Naive thymus-derived CD4-positive, alpha-beta T cell (primary cell): ENCODE measurements around the gene RAD1. TPM values are rescaled to one million over a fixed set of nuclear protein-coding genes. Genes with fewer than 3 reads are reported as not detected.

Source experiments
- ATAC-seq: fragments of 150-1000 bp; cut with Tn5 transposase; 2 replicates; pipeline ENCODE4 v1.10.0; 2021; ENCODE audit warnings: mild to moderate bottlenecking, moderate library complexity
- CTCF ChIA-PET: fragments of 350-600 bp; sonication (Branson Sonifier 250); formaldehyde crosslinking; loops from one replicate; lab custom pipeline; 2021; ENCODE audit warnings: antibody characterized with exemption; lab: Charles Lee
- POLR2A ChIA-PET: fragments of 350-600 bp; sonication (Branson Sonifier 250); formaldehyde crosslinking; loops from one replicate; lab custom pipeline; 2021; ENCODE audit warnings: antibody characterized with exemption, inconsistent platforms; lab: Charles Lee
- DNase-seq, 9 donors: peaks; one replicate each; pipeline versions ENCODE4 v3.0.0 to v3.0.0-alpha.2; 2020 to 2022; ENCODE audit warnings: mixed read lengths in 1 of 9
- H3K27ac ChIP-seq: one replicate; pipeline ENCODE4 v1.7.0; 2013; ENCODE audit warnings: mild to moderate bottlenecking, low read depth, low read length, moderate library complexity
- H3K27me3 ChIP-seq, 2 donors: one replicate each; pipeline ENCODE4 v1.7.0; 2013; ENCODE audit warnings: low read length in 2 of 2, mild to moderate bottlenecking in 2 of 2, moderate library complexity in 2 of 2; ENCODE audit not compliant: control insufficient read depth in 2 of 2, insufficient read depth in 2 of 2
- H3K36me3 ChIP-seq, 3 experiments: 1 replicate in 2 of 3; 2 replicates in 1 of 3; pipeline ENCODE4 v1.7.0; 2013; ENCODE audit warnings: low read length in 3 of 3, mild to moderate bottlenecking in 3 of 3, moderate library complexity in 1 of 3; ENCODE audit not compliant: insufficient read depth in 3 of 3, control insufficient read depth in 2 of 3
- H3K4me1 ChIP-seq, 2 donors: one replicate each; pipeline ENCODE4 v1.7.0; 2013; ENCODE audit warnings: low read length in 2 of 2, mild to moderate bottlenecking in 2 of 2, moderate library complexity in 1 of 2; ENCODE audit not compliant: control insufficient read depth in 2 of 2, insufficient read depth in 2 of 2
- H3K4me3 ChIP-seq: 2 replicates; pipeline ENCODE4 v1.7.0; 2013; ENCODE audit warnings: mild to moderate bottlenecking, low read length
- H3K9me3 ChIP-seq, 3 experiments: 1 replicate in 2 of 3; 2 replicates in 1 of 3; pipeline ENCODE4 v1.7.0; 2013; ENCODE audit warnings: low read length in 3 of 3; ENCODE audit not compliant: control insufficient read depth in 2 of 3
- H3K27ac Mint-ChIP-seq, 9 donors: one replicate each; pipeline ENCODE4 v1.8.0; 2020 to 2022; ENCODE audit warnings: mixed read lengths in 9 of 9, mild to moderate bottlenecking in 8 of 9, moderate library complexity in 5 of 9, inconsistent platforms in 2 of 9
- H3K27me3 Mint-ChIP-seq, 5 donors: one replicate each; pipeline ENCODE4 v1.8.0; 2021 to 2022; ENCODE audit warnings: mixed read lengths in 5 of 5, mild to moderate bottlenecking in 1 of 5
- H3K36me3 Mint-ChIP-seq, 5 donors: one replicate each; pipeline ENCODE4 v1.8.0; 2020 to 2022; ENCODE audit warnings: mixed read lengths in 5 of 5, mild to moderate bottlenecking in 3 of 5, inconsistent platforms in 1 of 5
- H3K4me1 Mint-ChIP-seq, 7 donors: one replicate each; pipeline ENCODE4 v1.8.0; 2020 to 2022; ENCODE audit warnings: mixed read lengths in 7 of 7, mild to moderate bottlenecking in 3 of 7, inconsistent platforms in 1 of 7
- H3K4me3 Mint-ChIP-seq, 10 donors: one replicate each; pipeline ENCODE4 v1.8.0; 2020 to 2022; ENCODE audit warnings: mild to moderate bottlenecking in 10 of 10, mixed read lengths in 10 of 10, moderate library complexity in 6 of 10, inconsistent platforms in 2 of 10
- H3K9me3 Mint-ChIP-seq, 11 donors: one replicate each; pipeline ENCODE4 v1.8.0; 2020 to 2022; ENCODE audit warnings: mixed read lengths in 11 of 11, mild to moderate bottlenecking in 4 of 11, inconsistent platforms in 1 of 11, moderate library complexity in 1 of 11
- intact Hi-C, 2 donors: fragments of 100-400 bp; cut with micrococcal nuclease; formaldehyde crosslinking; loops; one replicate each; pipeline ENCODE4 v1.15.1; 2023
- polyA plus RNA-seq, 2 donors: library from polyadenylated mRNA; unstranded; fragments of 300-500 nt; fragmentation: Illumina TruSeq; gene quantifications; one replicate each; pipeline ENCODE4 v1.2.3, GENCODE V29; 2021
- total RNA-seq, 6 experiments: library from RNA in 5 of 6; stranded (reverse) in 5 of 6; gene quantifications; 1 replicate in 5 of 6; 2 replicates in 1 of 6; pipeline ENCODE4 v1.2.3 and lab custom pipeline; 2021 to 2026

The RAD1 gene
- total and polyA plus RNA-seq, 7 experiments from 2014 or later = 18.9 to 29.6 (median 22.4) TPM

- no peak overlapping the region for H3K4me3 Mint-ChIP-seq
- POLR2A ChIA-PET = no interaction called here
- no peak for ATAC-seq
- Histone ChIP-seq H3K9me3 (no peaks in the 10 kb centered on the region), H3K27ac (no peak overlapping the region), H3K4me1 (no peaks in the 10 kb centered on the region), H3K4me3 (no peak overlapping the region), H3K27me3 (no peaks in the 10 kb centered on the region), H3K36me3 (no peaks in the 10 kb centered on the region)
- peaks cover 0 to 2% (median 0%) of the 10 kb centered on the region in 11 donors for H3K9me3 Mint-ChIP-seq
- H3K4me1 Mint-ChIP-seq = no peaks in the 10 kb centered on the region
- no peak overlapping the region for H3K27ac Mint-ChIP-seq
- no peak for DNase-seq
- intact Hi-C loops = no loop called here
- H3K36me3 Mint-ChIP-seq = peaks cover 0 to 9% (median 0%) of the 10 kb centered on the region in 5 donors
- H3K27me3 Mint-ChIP-seq = peaks cover 0 to 12% (median 4%) of the 10 kb centered on the region in 5 donors
- CTCF ChIA-PET = interaction anchor here (0.6 to 1.1 kb wide), 2 partner anchors 27 to 29 kb away, joined by 3 read pairs; no protein-coding TSS in a partner anchor
Measured at GRCh38 chr5:34868791-34869190, 46.5 kb downstream of the RAD1 start.

- Histone ChIP-seq H3K27me3 (no peaks in the 10 kb centered on the region), H3K4me1 (no peaks in the 10 kb centered on the region), H3K36me3 (no peaks in the 10 kb centered on the region), H3K27ac (no peak overlapping the region), H3K9me3 (no peaks in the 10 kb centered on the region), H3K4me3 (no peak overlapping the region)
- Mint-ChIP-seq H3K27ac (no peak overlapping the region), H3K9me3 (peaks cover 0 to 2% (median 0%) of the 10 kb centered on the region in 11 donors), H3K4me1 (no peaks in the 10 kb centered on the region), H3K36me3 (peaks cover 0 to 9% (median 0%) of the 10 kb centered on the region in 5 donors), H3K4me3 (no peak overlapping the region), H3K27me3 (peaks cover 0 to 10% (median 0%) of the 10 kb centered on the region in 5 donors)
- no peak for ATAC-seq
- POLR2A ChIA-PET = no interaction called here
- DNase-seq = no peak
- intact Hi-C loops = no loop called here
- CTCF ChIA-PET = interaction anchor here (1.1 kb wide), 1 partner anchor 31 kb away, joined by 3 read pairs; no protein-coding TSS in a partner anchor
Measured at GRCh38 chr5:34867660-34868059, 47.6 kb downstream of the RAD1 start.

- DNase-seq (no peak), ATAC-seq (no peak)
- no peak overlapping the region for H3K4me3 ChIP-seq
- H3K27me3 ChIP-seq = no peaks in the 10 kb centered on the region
- Mint-ChIP-seq H3K4me1 (no peaks in the 10 kb centered on the region), H3K36me3 (peaks cover 0 to 9% (median 0%) of the 10 kb centered on the region in 5 donors), H3K9me3 (peaks cover 0 to 2% (median 0%) of the 10 kb centered on the region in 11 donors), H3K4me3 (no peak overlapping the region), H3K27ac (no peak overlapping the region), H3K27me3 (peaks cover 0 to 10% (median 0%) of the 10 kb centered on the region in 5 donors)
- H3K4me1 ChIP-seq = no peaks in the 10 kb centered on the region
- intact Hi-C loops = no loop called here
- CTCF ChIA-PET = no interaction called here
- H3K36me3 ChIP-seq = no peaks in the 10 kb centered on the region
- POLR2A ChIA-PET = no interaction called here
- no peaks in the 10 kb centered on the region for H3K9me3 ChIP-seq
- no peak overlapping the region for H3K27ac ChIP-seq
Measured at GRCh38 chr5:34866989-34867471, 48.3 kb downstream of the RAD1 start.

GRCh38 chr5:34865091-34865490, 50.2 kb downstream of the RAD1 start:
- H3K4me3 ChIP-seq = no peak overlapping the region
- POLR2A ChIA-PET = no interaction called here
- CTCF ChIA-PET = no interaction called here
- H3K4me3 Mint-ChIP-seq = no peak overlapping the region
- peaks cover 0 to 10% (median 0%) of the 10 kb centered on the region in 5 donors for H3K27me3 Mint-ChIP-seq
- H3K27me3 ChIP-seq = no peaks in the 10 kb centered on the region
- H3K36me3 ChIP-seq = no peaks in the 10 kb centered on the region
- H3K9me3 ChIP-seq = no peaks in the 10 kb centered on the region
- ATAC-seq (no peak), DNase-seq (no peak)
- no peaks in the 10 kb centered on the region for H3K4me1 ChIP-seq
- no peaks in the 10 kb centered on the region for H3K4me1 Mint-ChIP-seq
- peaks cover 0 to 9% (median 0%) of the 10 kb centered on the region in 5 donors for H3K36me3 Mint-ChIP-seq
- H3K9me3 Mint-ChIP-seq = peaks cover 0 to 2% (median 0%) of the 10 kb centered on the region in 11 donors
- H3K27ac ChIP-seq = no peak overlapping the region
- no peak overlapping the region for H3K27ac Mint-ChIP-seq
- intact Hi-C loops = no loop called here

- no peaks in the 10 kb centered on the region for H3K4me1 ChIP-seq
- Mint-ChIP-seq H3K27me3 (peaks cover 0 to 5% (median 0%) of the 10 kb centered on the region in 5 donors), H3K27ac (no peak overlapping the region), H3K9me3 (peaks cover 0 to 2% (median 0%) of the 10 kb centered on the region in 11 donors), H3K4me1 (no peaks in the 10 kb centered on the region), H3K4me3 (no peak overlapping the region), H3K36me3 (peaks cover 0 to 5% (median 0%) of the 10 kb centered on the region in 5 donors)
- ATAC-seq = no peak
- no peaks in the 10 kb centered on the region for H3K27me3 ChIP-seq
- no peak overlapping the region for H3K4me3 ChIP-seq
- H3K27ac ChIP-seq = no peak overlapping the region
- H3K36me3 ChIP-seq = no peaks in the 10 kb centered on the region
- no peaks in the 10 kb centered on the region for H3K9me3 ChIP-seq
- POLR2A ChIA-PET = no interaction called here
- intact Hi-C loops = no loop called here
- no peak for DNase-seq
- CTCF ChIA-PET = no interaction called here
Measured at GRCh38 chr5:34863946-34864345, 51.4 kb downstream of the RAD1 start.

GRCh38 chr5:34859253-34859652, 56.1 kb downstream of the RAD1 start:
- no peak for ATAC-seq
- ChIA-PET POLR2A (no interaction called here), CTCF (interaction anchor here (0.7 kb wide), 1 partner anchor 1220 kb away, joined by 3 read pairs; no protein-coding TSS in a partner anchor)
- Mint-ChIP-seq H3K4me1 (no peaks in the 10 kb centered on the region), H3K9me3 (no peaks in the 10 kb centered on the region), H3K27me3 (no peaks in the 10 kb centered on the region), H3K27ac (no peak overlapping the region), H3K4me3 (no peak overlapping the region), H3K36me3 (no peaks in the 10 kb centered on the region)
- Histone ChIP-seq H3K4me3 (no peak overlapping the region), H3K4me1 (no peaks in the 10 kb centered on the region), H3K9me3 (no peaks in the 10 kb centered on the region), H3K36me3 (no peaks in the 10 kb centered on the region), H3K27me3 (no peaks in the 10 kb centered on the region), H3K27ac (no peak overlapping the region)
- DNase-seq = no peak
- intact Hi-C loops = no loop called here

GRCh38 chr5:34858790-34859189, 56.5 kb downstream of the RAD1 start:
- no peak overlapping the region for H3K4me3 ChIP-seq
- no peaks in the 10 kb centered on the region for H3K9me3 Mint-ChIP-seq
- POLR2A ChIA-PET = no interaction called here
- H3K4me1 Mint-ChIP-seq = no peaks in the 10 kb centered on the region
- no peaks in the 10 kb centered on the region for H3K9me3 ChIP-seq
- CTCF ChIA-PET = no interaction called here
- no peak overlapping the region for H3K4me3 Mint-ChIP-seq
- no peak for ATAC-seq
- no peak for DNase-seq
- no peak overlapping the region for H3K27ac Mint-ChIP-seq
- intact Hi-C loops = no loop called here
- no peaks in the 10 kb centered on the region for H3K36me3 ChIP-seq
- no peaks in the 10 kb centered on the region for H3K27me3 ChIP-seq
- H3K27me3 Mint-ChIP-seq = no peaks in the 10 kb centered on the region
- no peaks in the 10 kb centered on the region for H3K36me3 Mint-ChIP-seq
- no peaks in the 10 kb centered on the region for H3K4me1 ChIP-seq
- H3K27ac ChIP-seq = no peak overlapping the region
